ENCODE data around the gene UBE2U.

UBE2U gene

GRCh38 chr1:64203420-64203819, at the start of gene UBE2U:
UBE2U (plus strand) TSS chr1:64203623; CDS start chr1:64204051, 428 bp downstream.
- no peak for DNase-seq (ENCODE audit: low spot score)

GRCh38 chr1:64155278-64155677, 48.1 kb upstream of the UBE2U start:
- DNase-seq (ENCODE audit: low spot score), result no peak

DNA sequence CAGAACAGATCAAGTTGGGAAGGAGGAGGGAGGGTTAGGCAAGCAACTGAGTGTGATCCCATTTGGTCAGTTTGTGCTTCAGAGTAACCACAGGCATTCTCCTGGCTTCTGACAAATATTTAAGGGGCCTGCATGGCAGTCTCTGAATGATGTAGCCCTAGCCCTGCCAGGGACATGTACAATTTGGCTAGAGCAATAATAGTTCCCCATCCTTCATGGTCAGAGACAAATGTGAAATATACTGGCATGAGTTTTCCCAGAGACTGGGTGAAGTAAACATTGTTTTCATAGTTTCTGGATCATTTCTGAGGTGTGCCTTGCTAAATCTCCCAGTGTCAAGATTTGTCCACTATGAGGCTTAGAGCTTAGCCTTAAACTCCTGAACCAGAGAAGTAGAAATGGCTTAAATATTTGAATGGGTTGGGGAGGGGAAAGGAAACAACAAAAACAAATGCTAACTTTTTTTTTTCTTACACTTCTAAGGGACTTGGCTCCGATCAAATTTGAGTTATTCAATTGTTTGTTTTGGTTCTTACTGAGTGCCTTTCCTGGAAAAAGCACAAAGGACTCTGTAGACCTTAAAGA, 42.0 kb upstream of the UBE2U start:
- peak; percentile 57 for DNase-seq (ENCODE audit: low spot score)

GRCh38 chr1:64162151-64162550, 41.3 kb upstream of the UBE2U start:
- DNase-seq (ENCODE audit: low spot score), result no peak

GRCh38 chr1:64162804-64163203, 40.6 kb upstream of the UBE2U start:
- DNase-seq (ENCODE audit: low spot score), result no peak

DNA sequence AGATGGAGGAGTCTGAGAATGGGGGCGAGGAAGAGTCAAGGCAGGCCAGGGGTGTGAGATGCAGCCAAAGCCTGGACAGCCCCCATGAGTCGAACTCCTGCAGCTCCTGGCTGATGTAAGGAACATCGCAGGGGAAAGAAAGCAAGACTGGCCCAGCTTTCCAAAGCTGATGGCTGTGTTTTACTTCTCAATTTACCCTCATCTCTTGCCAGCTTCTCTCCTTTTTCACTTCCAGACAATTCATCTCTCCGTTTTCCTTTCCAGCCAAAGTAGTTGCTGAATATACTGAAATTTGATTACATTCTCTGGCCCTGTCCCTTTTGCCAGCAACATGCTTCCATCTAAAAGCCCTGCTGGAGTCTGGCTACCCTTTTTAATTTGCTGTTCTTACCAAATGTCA, 40.0 kb upstream of the UBE2U start:
- DNase-seq (ENCODE audit: low spot score), result no peak

DNA sequence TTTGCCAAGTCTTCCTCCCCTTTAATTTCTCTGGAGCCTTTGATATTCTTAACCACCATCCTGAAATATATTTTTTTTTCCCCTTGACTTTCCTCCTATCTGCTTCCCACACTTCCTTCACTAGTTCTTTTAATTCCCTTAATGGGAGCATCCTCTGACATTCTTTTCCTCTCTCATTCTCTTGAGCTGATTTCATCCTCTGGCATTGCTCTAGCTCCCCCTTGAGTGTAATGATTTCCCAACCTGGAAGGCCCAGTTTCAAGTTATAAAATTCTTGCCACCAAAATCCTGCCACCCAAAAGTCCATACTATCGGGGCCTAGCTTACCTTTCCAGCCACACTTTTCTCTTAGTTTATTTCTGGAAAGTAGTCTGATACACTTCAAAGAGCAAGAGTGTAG, 39.5 kb upstream of the UBE2U start:
- DNase-seq (ENCODE audit: low spot score), result peak; percentile 24

DNA sequence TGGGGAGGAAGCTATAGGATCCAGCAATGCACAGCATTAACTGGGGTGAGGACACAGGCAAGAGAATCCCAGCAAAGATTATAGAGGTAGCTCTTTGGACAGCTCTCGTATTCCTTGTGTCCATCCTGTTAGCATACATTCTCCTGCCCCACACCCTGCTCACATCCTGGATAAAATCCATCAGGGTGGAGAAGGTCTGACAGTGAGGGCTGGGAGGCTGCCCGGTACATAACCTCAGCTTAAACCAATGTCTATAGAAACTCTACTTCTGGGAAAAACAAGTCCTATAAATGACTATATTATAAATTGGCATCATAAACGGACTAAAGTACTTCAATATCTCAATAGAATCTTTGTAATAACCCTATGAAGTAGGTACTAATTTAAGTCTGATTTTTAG, 36.8 kb upstream of the UBE2U start:
- no peak for DNase-seq (ENCODE audit: low spot score)

- DNase-seq (ENCODE audit: low spot score), result no peak
These were observed 36.2 kb upstream of the UBE2U start for GRCh38 chr1:64167176-64167575.

GRCh38 chr1:64171246-64171645, 32.2 kb upstream of the UBE2U start:
- no peak for DNase-seq (ENCODE audit: low spot score)

GRCh38 chr1:64171797-64172281, 31.6 kb upstream of the UBE2U start:
- DNase-seq (ENCODE audit: low spot score), result no peak

DNA sequence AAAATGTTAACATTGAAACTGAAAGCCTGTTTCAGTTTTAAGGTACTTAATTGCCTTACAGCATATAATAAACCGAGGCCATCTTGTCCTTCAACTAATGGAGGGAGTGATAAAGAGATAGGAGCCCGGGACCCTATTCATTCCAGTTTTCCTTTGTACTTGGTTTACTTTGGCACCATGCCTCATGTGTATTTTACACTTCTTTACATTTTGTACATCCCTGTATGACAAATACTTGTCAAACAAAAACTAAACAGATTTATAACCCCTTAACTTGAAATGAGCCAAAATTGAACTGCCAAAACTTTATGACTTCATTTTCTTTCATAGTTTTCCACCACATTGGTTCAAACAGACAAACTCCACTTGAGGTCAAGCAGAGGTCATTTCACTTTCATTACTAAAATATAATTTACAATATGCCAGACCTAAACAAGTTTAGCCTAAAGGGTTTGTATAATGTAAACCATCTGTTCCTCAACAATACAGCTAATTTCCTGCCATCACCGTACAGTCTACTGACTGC, 30.9 kb upstream of the UBE2U start:
- DNase-seq (ENCODE audit: low spot score), result no peak

DNA sequence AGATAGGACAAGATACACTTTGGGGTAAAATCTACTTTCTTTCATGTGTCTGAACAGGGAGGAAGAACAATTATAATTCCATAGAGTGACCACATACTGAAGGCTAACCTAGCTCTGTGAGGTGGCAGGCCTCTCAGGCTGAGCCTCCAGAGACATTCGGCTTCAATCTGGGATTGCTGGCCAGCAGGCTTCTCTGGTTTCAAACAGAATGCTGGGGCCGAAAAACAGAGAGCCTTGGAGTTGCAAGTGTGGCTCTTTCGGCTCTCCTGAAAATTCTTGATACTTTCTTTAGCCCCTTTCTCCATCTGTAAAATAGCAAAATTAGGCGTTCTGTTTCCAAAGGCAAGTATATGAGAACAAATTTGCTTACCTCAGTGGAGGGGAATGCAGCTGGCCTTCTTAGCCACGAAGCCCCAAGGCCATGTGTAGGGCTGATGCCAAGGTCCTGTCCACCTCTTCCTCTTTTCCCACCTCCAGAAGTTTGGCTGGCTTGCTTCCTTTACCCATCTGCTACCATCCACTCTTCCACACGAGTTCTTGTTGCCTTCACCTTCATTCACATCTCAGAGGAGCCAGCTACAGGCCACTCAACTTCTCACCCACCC, 30.0 kb upstream of the UBE2U start:
- DNase-seq (ENCODE audit: low spot score), result no peak

- DNase-seq (ENCODE audit: low spot score), result no peak
These were observed 27.8 kb upstream of the UBE2U start for GRCh38 chr1:64175639-64176038.

- DNase-seq (ENCODE audit: low spot score), result no peak
These were observed 26.8 kb upstream of the UBE2U start for GRCh38 chr1:64176659-64177058.

- DNase-seq (ENCODE audit: low spot score), result no peak
These were observed 23.8 kb upstream of the UBE2U start for GRCh38 chr1:64179588-64179987.

DNA sequence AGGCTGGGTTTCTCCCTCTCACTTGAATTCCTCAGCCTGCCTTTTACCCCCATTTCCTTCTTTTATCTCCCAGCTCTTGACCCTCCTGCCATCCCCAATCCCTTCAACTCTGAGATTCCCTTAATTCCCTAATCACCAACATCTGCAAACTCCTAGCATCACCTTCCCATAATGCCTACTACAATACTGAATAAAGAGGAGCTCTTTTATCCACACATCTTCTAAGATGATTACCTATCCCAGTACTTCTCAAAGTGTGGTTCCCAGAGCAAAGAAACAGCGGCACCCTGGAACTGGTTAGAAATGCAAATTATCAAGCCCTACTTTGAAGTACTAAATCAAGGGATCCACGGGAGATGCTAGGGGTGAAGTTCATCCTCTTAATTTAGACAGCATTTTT, 21.2 kb upstream of the UBE2U start:
- no peak for DNase-seq (ENCODE audit: low spot score)

DNA sequence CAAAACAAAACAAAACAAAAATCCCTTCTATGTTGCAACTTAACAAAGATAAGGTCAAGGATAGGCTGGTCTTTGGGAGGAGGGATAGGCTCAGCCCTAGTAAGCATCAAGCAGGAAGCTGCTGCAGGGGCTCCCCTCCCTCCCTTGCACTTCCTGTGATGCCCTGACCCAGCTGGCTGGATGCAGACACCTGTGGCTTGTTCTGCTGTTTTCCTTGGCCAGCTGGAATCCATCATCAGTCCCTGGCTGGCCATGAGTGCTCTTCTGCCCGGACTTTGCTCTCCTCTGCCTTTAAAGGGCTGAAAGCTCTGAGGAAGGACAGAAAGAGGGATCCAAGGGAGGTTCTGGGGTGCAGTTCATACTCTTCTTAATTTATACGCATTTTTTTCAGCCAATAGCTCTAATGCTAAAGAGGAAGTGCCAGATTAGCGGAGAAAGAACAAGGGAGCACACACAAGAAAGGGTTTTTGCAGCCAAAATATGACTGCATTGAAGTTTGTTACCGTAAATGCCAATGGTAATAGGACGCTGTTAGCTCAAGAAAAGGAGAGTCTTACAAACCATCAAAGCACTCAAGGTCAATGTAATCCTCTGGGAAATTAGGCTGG, 19.9 kb upstream of the UBE2U start:
- no peak for DNase-seq (ENCODE audit: low spot score)

DNA sequence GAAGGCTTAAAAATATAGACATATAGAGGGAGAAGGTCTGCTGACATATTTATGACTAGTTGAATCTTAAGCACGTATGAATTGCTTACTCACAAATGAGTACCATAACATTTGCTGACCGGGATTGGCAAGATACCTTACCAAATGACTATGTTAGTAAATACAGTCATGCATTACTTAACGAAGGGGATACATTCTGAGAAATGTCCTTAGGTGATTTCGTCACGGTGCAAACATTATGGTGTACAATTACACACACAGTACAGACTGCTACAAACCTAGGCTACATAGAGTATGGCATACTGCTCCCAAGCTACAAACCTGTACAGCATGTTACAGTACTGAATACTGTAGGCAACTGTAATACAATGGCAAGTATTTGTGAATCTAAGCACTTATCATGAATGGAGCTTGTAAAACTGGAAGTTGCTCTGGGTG, 19.4 kb upstream of the UBE2U start:
- no peak for DNase-seq (ENCODE audit: low spot score)

DNA sequence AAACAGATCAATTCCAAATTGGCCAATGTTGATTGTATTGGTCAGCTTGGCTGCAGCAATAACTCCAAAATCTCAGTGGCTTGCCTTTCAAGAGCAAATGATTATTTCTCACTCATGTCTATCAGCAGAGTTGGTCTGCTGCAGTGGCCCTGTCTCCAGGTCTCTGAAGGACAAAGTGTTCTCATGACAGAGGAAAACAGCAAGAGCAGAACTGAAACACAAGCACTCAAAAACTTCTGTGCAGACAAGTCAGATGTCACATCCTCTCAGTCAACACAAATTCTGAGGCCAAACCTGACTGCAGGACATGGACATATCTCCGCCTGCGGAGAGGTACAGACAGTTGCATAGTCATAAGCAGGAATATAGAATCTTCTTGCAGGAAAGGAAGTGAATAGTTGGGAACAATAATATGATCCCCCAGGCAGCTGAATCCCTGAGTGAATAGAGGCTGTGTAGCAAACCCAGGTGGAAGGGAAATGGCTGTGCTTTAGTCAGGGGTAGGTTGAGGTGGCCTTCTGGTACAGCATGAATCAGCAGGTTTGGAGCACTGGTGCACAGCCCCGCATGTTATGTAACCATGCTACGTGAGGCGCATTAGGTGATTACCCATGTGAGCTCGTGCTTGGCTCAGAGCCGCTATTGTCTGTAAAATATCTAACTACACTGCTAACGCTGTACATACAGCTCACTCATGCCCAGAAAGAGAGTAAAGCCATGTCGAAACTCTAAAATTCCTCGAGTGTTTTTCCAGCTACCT, 17.1 kb upstream of the UBE2U start:
- DNase-seq (ENCODE audit: low spot score), result no peak

GRCh38 chr1:64186898-64187280, 16.5 kb upstream of the UBE2U start:
- no peak for DNase-seq (ENCODE audit: low spot score)

DNA sequence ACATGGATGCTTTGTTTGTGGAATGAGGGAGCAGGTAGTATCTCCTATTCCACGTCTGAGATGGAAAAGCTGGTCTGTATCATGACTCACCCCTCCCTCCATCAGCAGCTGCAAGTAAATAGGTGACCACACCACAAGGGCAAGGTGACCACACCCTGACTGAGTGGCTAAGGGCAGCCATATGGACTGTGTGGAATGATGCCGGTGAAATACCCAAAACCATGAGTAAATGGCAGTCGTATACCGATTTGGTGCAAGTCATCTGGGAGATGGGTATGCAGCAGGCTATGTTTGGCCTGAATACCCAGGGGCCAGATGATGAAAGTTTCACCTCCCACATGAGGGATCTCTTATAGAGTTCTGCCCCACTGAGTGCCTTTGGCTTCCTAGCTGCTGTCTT, 15.8 kb upstream of the UBE2U start:
- no peak for DNase-seq (ENCODE audit: low spot score)

- DNase-seq (ENCODE audit: low spot score), result no peak
These were observed 11.1 kb upstream of the UBE2U start for GRCh38 chr1:64192290-64192689.
